ENCODE results near the gene SMARCC2. TPM values are rescaled to one million over a fixed set of nuclear protein-coding genes. Genes with fewer than 3 reads are reported as not detected.

Gene SMARCC2
- total and polyA plus RNA-seq, 2 of the 13 experiments (the other 11 are each of a cell fraction or from before 2014, with no cell fraction given): 21.3 to 24.1 TPM

GRCh38 chr12:56158029-56158925 is 31.0 kb downstream of the SMARCC2 start, which contains the start of gene MYL6:
Gene MYL6, plus strand, starts transcription at chr12:56158359. Its CDS starts 43 bp downstream, at chr12:56158402.
- Histone ChIP-seq H3K9ac (ENCODE audit: insufficient read depth, low read depth, low read length) (peak within 1 kb of the TSS; percentile 100), H3K4me2 (ENCODE audit: low read depth, low read length) (peak within 1 kb of the TSS; percentile 83), H3K4me1 (ENCODE audit: insufficient read depth, low read length) (peaks cover 64% of the 10 kb centered on the region), H3K9me3 (ENCODE audit: low read length) (no peaks in the 10 kb centered on the region), H4K20me1 (ENCODE audit: insufficient read depth, low read length) (peaks cover 28% of the 10 kb centered on the region), H3K4me3 (replicated peaks in 1 of 3; ENCODE audit: insufficient read depth in 1 of 3, low read depth in 2 of 3, low read length in 3 of 3) (peak within 1 kb of the TSS; percentile 92 to 99 (median 95)), H2AFZ (ENCODE audit: low read length) (no peak within 1 kb of the TSS), H3K27ac (ENCODE audit: extremely low read length, insufficient read depth, low read length) (peak within 1 kb of the TSS; percentile 87), H3K36me3 (replicated peaks in 1 of 2; ENCODE audit: control insufficient read depth in 1 of 2, insufficient read depth in 2 of 2, low read length in 2 of 2) (peaks cover 21 to 35% of the 10 kb centered on the region in 2 experiments), H3K27me3 (ENCODE audit: control insufficient read depth in 1 of 2, insufficient read depth in 2 of 2, low read length in 2 of 2) (no peaks in the 10 kb centered on the region; a peak in 1 of 5 replicates), H3K79me2 (ENCODE audit: insufficient read depth, low read length) (peaks cover 31% of the 10 kb centered on the region)
- POLR2A ChIA-PET: interaction anchor here (0.5 to 3.4 kb wide), 14 partner anchors 8 to 228 kb away, joined by 3 to 30 read pairs (median 5); partner anchors contain the start of genes ESYT1, RNF41, RPL41 and SMARCC2
- FAIRE-seq (peak; percentile 78), DNase-seq (ENCODE audit: low spot score) (peak; percentile 96), ATAC-seq (peak; percentile 84)
- no TSS peak for BruUV-seq (replicated peaks)
- under 1% methylated on average over 23 of the region's 30 CpGs for WGBS (ENCODE audit: low lambda C conversion rate)
- in situ Hi-C loops (cut with HindIII; ENCODE audit: extremely low pct_ligation_motif_present, low pct_unique_long_range_greater_than_20kb) (loop anchor here (5.0 kb wide), 1 partner anchor 36 kb away; no protein-coding TSS in a partner anchor), intact Hi-C loops (cut with micrococcal nuclease; ENCODE audit: unreplicated experiment) (loop anchor here (2.0 to 5.0 kb wide), 2 partner anchors 31 to 34 kb away; no protein-coding TSS in a partner anchor)
- CTCF ChIA-PET (ENCODE audit: low intra/inter-chr PET ratio, low total read pairs): interaction anchor here (1.2 to 1.8 kb wide), 3 partner anchors 31 to 32 kb away, joined by 3 to 7 read pairs (median 3); partner anchors contain the start of gene SMARCC2
- peak; percentile 47 for TF ChIP-seq IKZF4 (CRISPR knock-in tag; IDR thresholded peaks at IDR 0.05; ENCODE audit: borderline replicate concordance, low read depth, not compliant biosample characterization)
- no peak for TF ChIP-seq SMAD1 (CRISPR knock-in tag; IDR thresholded peaks at IDR 0.05; ENCODE audit: borderline replicate concordance, low read depth)
- no peak for TF ChIP-seq ZNF615 (CRISPR knock-in tag; IDR thresholded peaks at IDR 0.05; ENCODE audit: borderline replicate concordance)
- TF ChIP-seq ZNF672 (CRISPR knock-in tag; IDR thresholded peaks at IDR 0.05): no peak
- TF ChIP-seq MATR3 (CRISPR knock-in tag; IDR thresholded peaks at IDR 0.05): no peak
- TF ChIP-seq KAT7 (CRISPR knock-in tag; IDR thresholded peaks at IDR 0.05; ENCODE audit: borderline replicate concordance): no peak; the same call in 1 of the 2 replicates
- TF ChIP-seq CENPT (CRISPR knock-in tag; IDR thresholded peaks at IDR 0.05; ENCODE audit: low read depth): no peak
- TF ChIP-seq ZNF142 (CRISPR knock-in tag; IDR thresholded peaks at IDR 0.05): no peak
- no peak for TF ChIP-seq PAX8 (CRISPR knock-in tag; IDR thresholded peaks at IDR 0.05; ENCODE audit: borderline replicate concordance)
- no peak for TF ChIP-seq ZNF276 (CRISPR knock-in tag; IDR thresholded peaks at IDR 0.05; ENCODE audit: low read depth)
- TF ChIP-seq FOXC1 (CRISPR knock-in tag; IDR thresholded peaks at IDR 0.05; ENCODE audit: borderline replicate concordance): no peak; the same call in 1 of the 2 replicates
- TF ChIP-seq ZNF513 (CRISPR knock-in tag; conservative IDR thresholded peaks at IDR 0.05): no peak
